Endothelial cell of umbilical vein (primary cell): Measurements from ENCODE around the gene ERBB4. TPM values are rescaled to one million over a fixed set of nuclear protein-coding genes. Genes with fewer than 3 reads are reported as not detected.
"Not testable (repeated sequence)": the region's sequence is repeated elsewhere in the genome, so short reads cannot be mapped to it uniquely, and the experiment has no call there.

ENCODE experiments used
- BruUV-seq: library from RNA; stranded (reverse); fragments of 400-500 nt; replicated peaks from 2 replicates; lab custom pipeline; 2021; lab: Mats Ljungman, UMichigan
- CTCF ChIA-PET: fragments of 300-600, 350-600 bp; sonication (Branson Sonifier 250); formaldehyde crosslinking; loops from one replicate; lab custom pipeline; 2021; ENCODE audit warnings: antibody characterized with exemption, inconsistent platforms; lab: Charles Lee
- POLR2A ChIA-PET: fragments of 300-600, 350-600 bp; sonication (Branson Sonifier 250); formaldehyde crosslinking; loops from one replicate; lab custom pipeline; 2021; ENCODE audit warnings: antibody characterized with exemption, inconsistent platforms; lab: Charles Lee
- DNase-seq: peaks from one replicate; pipeline ENCODE4 v3.0.0-alpha.2; 2011; ENCODE audit warnings: low read depth, low spot score
- FAIRE-seq: peaks from 2 replicates; lab custom pipeline; 2011; peaks lifted over from hg19 to GRCh38; lab: Jason Lieb, UNC
- H2AFZ ChIP-seq: 2 replicates; pipeline ENCODE4 v1.6.0; 2012; ENCODE audit warnings: low read depth, low read length, control low read depth, inconsistent platforms
- H3K27ac ChIP-seq: 2 replicates; pipeline ENCODE4 v1.5.1; 2011; ENCODE audit warnings: low read depth, mild to moderate bottlenecking, control low read depth, low read length, moderate library complexity; ENCODE audit not compliant: insufficient read depth
- H3K27me3 ChIP-seq, 2 experiments: 2 replicates each; pipeline versions ENCODE4 v1.6.0 to v1.6.1; 2011; ENCODE audit warnings: low read length in 2 of 2, mixed read lengths in 1 of 2; ENCODE audit not compliant: control insufficient read depth in 2 of 2, insufficient read depth in 2 of 2
- H3K36me3 ChIP-seq, 2 experiments: 2 replicates in 1 of 2; 3 replicates in 1 of 2; pipeline ENCODE4 v1.5.1; 2011; ENCODE audit warnings: low read length in 2 of 2, mild to moderate bottlenecking in 1 of 2, moderate library complexity in 1 of 2; ENCODE audit not compliant: control insufficient read depth in 2 of 2, insufficient read depth in 2 of 2; ENCODE audit errors: extremely low read depth in 1 of 2
- H3K4me1 ChIP-seq: 3 replicates; pipeline ENCODE4 v1.5.1; 2011; ENCODE audit warnings: mild to moderate bottlenecking, low read length; ENCODE audit not compliant: control insufficient read depth, insufficient read depth; ENCODE audit errors: extremely low read depth
- H3K4me2 ChIP-seq: 2 replicates; pipeline ENCODE4 v1.6.1; 2011; ENCODE audit warnings: low read length, control low read depth, mixed read lengths; ENCODE audit not compliant: insufficient read depth
- H3K4me3 ChIP-seq, 3 experiments: fragments of 200-600 bp in 1 of 3; sonication (generic), shearing (Covaris generic) in 1 of 3; replicated peaks in 1 of 3; 2 replicates each; pipeline ENCODE4 v1.5.1; 2011 to 2016; ENCODE audit warnings: control low read depth in 3 of 3, low read length in 3 of 3, mild to moderate bottlenecking in 2 of 3, inconsistent platforms in 1 of 3, low read depth in 1 of 3, moderate library complexity in 1 of 3; ENCODE audit not compliant: insufficient read depth in 1 of 3
- H3K79me2 ChIP-seq: 2 replicates; pipeline ENCODE4 v1.6.0; 2012; ENCODE audit warnings: low read length, inconsistent platforms; ENCODE audit not compliant: control insufficient read depth, insufficient read depth
- H3K9ac ChIP-seq: replicated peaks from 2 replicates; pipeline ENCODE3; 2011; ENCODE audit warnings: low read length, control low read depth; ENCODE audit not compliant: insufficient read depth; ENCODE audit errors: extremely low read depth
- H3K9me1 ChIP-seq: replicated peaks from 3 replicates; pipeline ENCODE4 v1.6.0; 2011; ENCODE audit warnings: mild to moderate bottlenecking, low read length; ENCODE audit not compliant: control insufficient read depth, insufficient read depth; ENCODE audit errors: extremely low read depth
- H3K9me3 ChIP-seq: replicated peaks from 2 replicates; pipeline ENCODE4 v1.5.1; 2012; ENCODE audit warnings: low read length, inconsistent platforms; ENCODE audit not compliant: control insufficient read depth, insufficient read depth
- H4K20me1 ChIP-seq: replicated peaks from 2 replicates; pipeline ENCODE3; 2011; ENCODE audit warnings: mild to moderate bottlenecking, low read length; ENCODE audit not compliant: control insufficient read depth, insufficient read depth; ENCODE audit errors: extremely low read depth
- CTCF ChIP-seq, 2 donors: IDR thresholded peaks; 1 replicate in 1 of 2; 2 replicates in 1 of 2; pipeline ENCODE4 v1.5.1; 2011; ENCODE audit warnings: low read length in 2 of 2, mild to moderate bottlenecking in 2 of 2, moderate library complexity in 2 of 2, control low read depth in 1 of 2, inconsistent platforms in 1 of 2, low read depth in 1 of 2; ENCODE audit not compliant: insufficient read depth in 1 of 2; ENCODE audit errors: extremely low read depth in 1 of 2
- EZH2 ChIP-seq: IDR thresholded peaks from 2 replicates; pipeline ENCODE4 v1.6.1; 2012; ENCODE audit warnings: borderline replicate concordance, low read depth, mild to moderate bottlenecking, moderate library complexity, low read length, inconsistent platforms; ENCODE audit not compliant: severe bottlenecking
- FOS ChIP-seq: IDR thresholded peaks from 2 replicates; pipeline ENCODE4 v1.6.1; 2011; ENCODE audit warnings: mild to moderate bottlenecking, low read length, moderate library complexity, borderline replicate concordance; ENCODE audit not compliant: insufficient read depth
- GATA2 ChIP-seq: IDR thresholded peaks from 2 replicates; pipeline ENCODE4 v1.7.0; 2011; ENCODE audit warnings: low read depth, mild to moderate bottlenecking, moderate library complexity, mixed read lengths, low read length; ENCODE audit not compliant: insufficient read length, insufficient read depth
- JUN ChIP-seq: IDR thresholded peaks from 2 replicates; pipeline ENCODE4 v1.6.1; 2011; ENCODE audit warnings: borderline replicate concordance, low read depth; ENCODE audit not compliant: insufficient read length, insufficient read depth
- MYC ChIP-seq: IDR thresholded peaks from one replicate; pipeline ENCODE4 v1.6.1; 2011; ENCODE audit warnings: mild to moderate bottlenecking, low read depth, low read length
- POLR2A ChIP-seq: IDR thresholded peaks from 2 replicates; pipeline ENCODE4 v1.6.1; 2012; ENCODE audit warnings: low read depth, mild to moderate bottlenecking, control low read depth, low read length
- POLR2AphosphoS5 ChIP-seq: IDR thresholded peaks from 2 replicates; pipeline ENCODE4 v1.6.1; 2012; ENCODE audit warnings: low read depth, mild to moderate bottlenecking, control low read depth, low read length, moderate library complexity; ENCODE audit not compliant: insufficient read depth
- dilution Hi-C: fragments of 300-500 bp; cut with MboI; formaldehyde crosslinking; loops from one replicate; pipeline ENCODE4 v1.15.0; 2019; ENCODE audit warnings: low sequenced_read_pairs; ENCODE audit not compliant: extremely low pct_ligation_motif_present
- intact Hi-C: fragments of 100-400 bp; cut with micrococcal nuclease; formaldehyde crosslinking; loops from one replicate; pipeline ENCODE4 v1.10.0; 2022
- polyA plus RNA-seq, 4 experiments: library from polyadenylated mRNA; depleted of rRNA in 3 of 4; stranded (reverse) in 3 of 4; unstranded in 1 of 4; fragments of >200 nt; gene quantifications; 2 replicates each; pipeline versions ENCODE4 v1.2.1 to v1.2.3, GENCODE V29; 2011 to 2012; ENCODE audit warnings: missing spikeins in 1 of 4
- total RNA-seq: library from RNA; stranded (reverse); gene quantifications from 2 replicates; pipeline ENCODE4 v1.2.3, GENCODE V29; 2021
- TF ChIP-seq, protein P1 (sequence below): IDR thresholded peaks from 2 replicates; pipeline ENCODE4 v1.6.1; 2011; ENCODE audit not compliant: insufficient read depth, insufficient read length

The ERBB4 gene
- total and polyA plus RNA-seq, 2 donors (not counting 3 experiments of a cell fraction or from before 2014, with no cell fraction given), result 0.01 to 0.27 TPM

DNA sequence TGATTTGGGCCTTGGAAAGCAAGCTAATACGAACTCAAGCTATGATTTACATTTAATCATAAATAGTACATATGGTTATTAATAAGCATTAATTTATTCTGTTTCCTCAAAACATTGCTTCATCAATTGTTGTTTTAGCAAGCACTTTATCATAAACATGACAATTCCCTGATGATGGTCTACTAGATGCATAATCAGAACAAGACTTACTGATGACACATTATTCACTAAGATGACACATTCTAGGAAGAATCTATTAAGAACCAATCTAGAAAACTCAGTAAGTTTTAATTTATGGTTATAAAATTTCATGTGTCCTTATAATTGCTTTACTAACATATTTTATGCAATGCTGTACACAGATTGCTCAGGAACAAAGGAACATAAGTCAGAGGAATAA lies 815.2 kb downstream of the ERBB4 start:
- no peak overlapping the region for H3K4me2 ChIP-seq
- DNase-seq, result no peak
- H3K4me1 ChIP-seq, result no peaks in the 10 kb centered on the region
- ChIA-PET CTCF (interaction anchor here (0.7 to 1.0 kb wide), 2 partner anchors 9 to 526 kb away, joined by 3 to 4 read pairs; no protein-coding TSS in a partner anchor), POLR2A (no interaction called here)
- dilution Hi-C loops, result no loop called here
- intact Hi-C loops, result no loop called here
- FAIRE-seq, result no peak
- no peak for TF ChIP-seq POLR2AphosphoS5
- no TSS peak for BruUV-seq
- no peaks in the 10 kb centered on the region for H3K36me3 ChIP-seq
- no peak overlapping the region for H3K4me3 ChIP-seq
- no peak overlapping the region for H2AFZ ChIP-seq
- H3K9me1 ChIP-seq, result no peaks in the 10 kb centered on the region
- H3K79me2 ChIP-seq, result no peaks in the 10 kb centered on the region
- no peak overlapping the region for H3K27ac ChIP-seq
- H3K9ac ChIP-seq, result no peak overlapping the region
- no peaks in the 10 kb centered on the region for H3K27me3 ChIP-seq
- no peaks in the 10 kb centered on the region for H4K20me1 ChIP-seq
- no peaks in the 10 kb centered on the region for H3K9me3 ChIP-seq

DNA sequence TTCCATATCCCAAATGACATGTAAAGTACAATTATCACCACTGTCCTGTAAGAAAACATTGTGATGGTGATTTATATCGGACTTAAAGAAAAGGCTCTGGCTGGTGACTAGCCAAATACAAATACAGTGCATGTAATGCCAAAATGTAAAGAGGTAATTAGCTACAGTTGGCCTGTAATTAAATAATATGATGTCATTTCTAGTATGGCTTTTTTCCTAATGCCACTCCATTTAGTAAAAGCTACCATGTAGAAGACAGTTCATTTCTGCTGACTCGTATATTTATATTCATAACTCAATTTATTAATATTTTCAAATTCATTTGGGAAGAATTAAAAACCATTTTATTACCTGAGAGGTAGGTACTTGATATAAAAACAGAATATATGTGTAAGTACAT lies 815.7 kb downstream of the ERBB4 start:
- dilution Hi-C loops, result no loop called here
- CTCF ChIA-PET, result interaction anchor here (0.7 to 1.0 kb wide), 2 partner anchors 9 to 527 kb away, joined by 3 to 4 read pairs; no protein-coding TSS in a partner anchor

GRCh38 chr2:211721874-211722273 lies 816.7 kb downstream of the ERBB4 start:
- POLR2A ChIA-PET, H4K20me1 ChIP-seq, H3K4me3 ChIP-seq, H3K9me3 ChIP-seq, H3K36me3 ChIP-seq, DNase-seq, intact Hi-C loops, BruUV-seq, H2AFZ ChIP-seq, CTCF ChIA-PET, H3K4me2 ChIP-seq, dilution Hi-C loops, H3K27me3 ChIP-seq, H3K9me1 ChIP-seq, H3K4me1 ChIP-seq, H3K27ac ChIP-seq, H3K79me2 ChIP-seq, FAIRE-seq, H3K9ac ChIP-seq: not testable (repeated sequence)

More for the DNA sequence above, 815.7 kb downstream of the ERBB4 start:
- no peaks in the 10 kb centered on the region for H3K9me3 ChIP-seq
- H3K9me1 ChIP-seq, result no peaks in the 10 kb centered on the region
- H3K4me2 ChIP-seq, result no peak overlapping the region
- H3K4me3 ChIP-seq, result no peak overlapping the region
- intact Hi-C loops, result no loop called here
- DNase-seq (no peak), FAIRE-seq (no peak)
- H3K4me1 ChIP-seq, result no peaks in the 10 kb centered on the region
- no peak overlapping the region for H3K27ac ChIP-seq
- H4K20me1 ChIP-seq, result no peaks in the 10 kb centered on the region
- BruUV-seq, result no TSS peak
- POLR2A ChIA-PET, result no interaction called here
- no peaks in the 10 kb centered on the region for H3K79me2 ChIP-seq
- H3K9ac ChIP-seq, result no peak overlapping the region
- H3K36me3 ChIP-seq, result no peaks in the 10 kb centered on the region
- TF ChIP-seq JUN (no peak), GATA2 (no peak), CTCF (IDR thresholded peaks at IDR 0.05; ENCODE audit: extremely low read depth in 1 of 2, insufficient read depth in 1 of 2, low read depth in 1 of 2, low read length in 2 of 2) (no peak), POLR2AphosphoS5 (no peak), EZH2 (no peak), FOS (no peak), POLR2A (no peak), MYC (no peak)
- TF ChIP-seq, protein P1, sequence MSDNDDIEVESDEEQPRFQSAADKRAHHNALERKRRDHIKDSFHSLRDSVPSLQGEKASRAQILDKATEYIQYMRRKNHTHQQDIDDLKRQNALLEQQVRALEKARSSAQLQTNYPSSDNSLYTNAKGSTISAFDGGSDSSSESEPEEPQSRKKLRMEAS, result no peak
- H3K27me3 ChIP-seq, result no peaks in the 10 kb centered on the region
- no peak overlapping the region for H2AFZ ChIP-seq
